Fibroblast of peridontal ligament (primary cell): ENCODE results near the gene VPS13D.
A peak's percentile ranks its signal among the peaks of the same experiment; 100 is the strongest.
"Not testable (repeated sequence)": the region's sequence is repeated elsewhere in the genome, so short reads cannot be mapped to it uniquely, and the experiment has no call there.

Source experiments
- DNase-seq: peaks from one replicate; pipeline ENCODE4 v3.0.0-alpha.2; 2010; ENCODE audit errors: extremely low read depth

The VPS13D gene

DNA sequence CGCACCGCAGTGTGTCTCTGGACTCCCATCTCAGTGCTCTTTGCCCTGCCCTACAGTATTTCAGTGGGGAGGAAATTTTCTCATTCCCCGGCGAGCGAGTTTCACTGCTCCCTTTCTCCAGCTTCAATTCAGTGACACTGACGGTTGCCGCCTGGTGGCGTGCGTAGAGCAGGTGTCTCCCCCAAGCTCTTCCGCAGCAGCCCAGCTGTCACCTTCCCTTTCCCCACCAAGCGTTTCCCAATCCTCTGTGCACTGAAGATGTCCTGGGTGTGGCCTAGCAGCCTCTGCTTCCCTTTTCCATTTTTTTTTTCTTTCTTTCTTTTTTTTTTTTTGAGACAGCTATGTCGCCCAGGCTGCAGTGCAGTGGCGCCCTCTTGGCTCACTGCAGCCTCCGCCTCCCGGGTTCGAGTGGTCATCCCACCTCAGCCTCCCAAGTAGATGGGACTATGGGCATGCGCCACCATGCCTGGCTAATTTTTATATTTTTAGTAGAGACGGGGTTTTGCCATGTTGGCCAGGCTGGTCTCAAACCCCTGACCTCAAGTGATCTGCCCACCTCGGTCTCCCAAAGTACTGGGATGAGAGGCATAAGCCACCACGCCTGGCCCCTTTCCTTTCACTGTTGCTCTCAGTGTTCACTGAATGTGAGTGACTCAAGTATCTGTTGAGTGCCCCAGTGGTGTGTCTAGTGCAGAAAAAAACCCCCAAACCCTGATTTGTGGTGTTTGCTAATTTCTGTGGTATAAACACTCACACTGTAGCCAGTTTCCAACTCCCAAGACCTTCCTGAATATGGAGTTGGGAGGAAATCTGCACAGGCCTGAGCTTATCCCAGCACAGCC is 33.0 kb upstream of the VPS13D start:
- peak; percentile 51 for DNase-seq

DNA sequence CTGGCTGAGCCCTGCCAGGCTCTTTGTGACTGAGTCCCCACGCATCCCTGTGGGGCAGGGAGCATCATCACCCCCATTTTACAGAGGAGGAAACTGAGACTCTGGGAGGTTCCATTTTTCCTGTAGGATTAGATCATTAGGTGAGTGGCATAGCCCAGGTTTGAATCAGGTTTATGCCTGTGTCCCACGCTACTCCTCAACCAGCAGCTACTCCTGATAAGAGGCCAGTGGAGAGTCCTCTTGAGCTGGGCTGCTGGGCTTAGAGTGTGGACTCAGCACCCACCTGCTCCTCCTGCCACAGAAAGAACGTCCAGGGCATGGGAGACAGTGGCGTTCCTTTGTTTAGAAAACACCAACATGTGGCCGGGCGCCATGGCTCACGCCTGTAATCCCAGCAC is 32.3 kb upstream of the VPS13D start:
- DNase-seq = no peak

DNA sequence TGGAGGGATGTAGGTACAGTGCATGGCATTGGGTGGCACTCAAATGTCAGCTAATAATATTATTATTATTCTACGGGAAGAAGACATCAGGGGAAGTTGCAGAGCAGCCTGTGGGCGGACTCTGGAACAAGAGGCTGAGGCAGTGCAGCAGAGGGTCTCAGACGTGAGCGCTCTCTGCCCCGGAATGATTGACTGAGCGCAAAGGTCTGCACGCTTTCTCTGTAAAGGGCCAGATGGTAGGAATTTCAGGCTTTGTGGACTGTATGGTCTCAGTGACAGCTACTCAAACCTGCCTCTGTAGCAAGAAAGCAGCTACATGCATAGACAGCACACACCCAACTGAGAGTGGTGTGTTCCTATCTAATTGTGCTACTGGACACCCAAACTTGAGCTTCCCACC is 29.6 kb upstream of the VPS13D start:
- DNase-seq = no peak

DNA sequence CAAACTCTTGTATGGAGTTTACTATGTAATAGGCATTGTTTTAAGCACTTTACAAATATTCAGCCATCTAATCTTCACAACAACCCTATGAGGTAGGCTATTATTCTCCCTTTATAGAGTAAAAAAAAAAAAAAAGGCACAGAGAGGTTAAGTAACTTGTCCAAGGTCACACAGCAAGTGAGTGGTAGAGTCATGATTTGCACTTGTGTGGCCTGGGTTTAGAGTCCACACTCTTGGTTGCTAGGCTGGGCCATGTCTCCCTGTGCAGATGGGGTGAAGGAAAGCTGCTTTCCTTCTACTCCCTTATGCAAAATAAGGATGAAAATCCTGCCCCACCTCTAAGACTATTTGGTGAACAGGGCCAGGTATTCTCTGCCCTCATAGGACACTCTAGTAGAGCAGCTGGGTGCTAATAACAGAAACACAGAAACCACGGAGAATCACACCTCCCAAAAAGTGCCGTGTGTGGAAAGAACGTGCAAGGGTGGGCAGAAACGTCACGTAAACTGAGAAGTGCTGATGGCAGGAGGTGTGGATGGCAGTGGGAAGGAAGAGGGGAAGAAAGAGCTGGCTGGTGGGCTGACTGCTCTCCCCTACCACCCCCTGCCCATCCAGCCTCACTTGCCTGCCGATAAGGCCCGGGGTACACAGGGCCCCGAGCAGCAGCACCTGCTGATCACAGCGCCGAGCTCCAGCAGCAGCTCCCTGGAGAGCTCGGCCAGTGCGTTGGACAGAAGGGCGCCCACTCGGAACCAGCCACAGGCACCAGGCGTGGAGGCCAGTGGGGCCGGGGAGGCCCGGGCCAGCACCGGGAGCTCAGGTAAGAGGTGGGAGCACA is 28.3 kb upstream of the VPS13D start:
- DNase-seq = no peak

DNA sequence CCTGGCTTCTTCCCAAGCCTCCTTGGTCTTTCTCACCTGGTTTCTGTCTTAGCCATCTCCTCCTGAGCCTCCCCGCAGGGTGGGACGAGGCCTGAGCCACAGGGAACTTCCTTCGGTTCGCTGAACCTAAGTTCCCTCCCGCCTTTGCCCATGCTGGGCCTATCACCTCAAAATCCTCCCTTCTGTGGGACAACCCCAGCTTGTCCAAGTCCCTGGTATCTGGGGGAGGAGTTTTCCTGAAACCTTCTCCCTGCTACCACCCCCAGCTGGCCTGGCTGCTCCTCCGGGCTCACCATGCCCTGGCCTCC is 27.7 kb upstream of the VPS13D start:
- DNase-seq = no peak

DNA sequence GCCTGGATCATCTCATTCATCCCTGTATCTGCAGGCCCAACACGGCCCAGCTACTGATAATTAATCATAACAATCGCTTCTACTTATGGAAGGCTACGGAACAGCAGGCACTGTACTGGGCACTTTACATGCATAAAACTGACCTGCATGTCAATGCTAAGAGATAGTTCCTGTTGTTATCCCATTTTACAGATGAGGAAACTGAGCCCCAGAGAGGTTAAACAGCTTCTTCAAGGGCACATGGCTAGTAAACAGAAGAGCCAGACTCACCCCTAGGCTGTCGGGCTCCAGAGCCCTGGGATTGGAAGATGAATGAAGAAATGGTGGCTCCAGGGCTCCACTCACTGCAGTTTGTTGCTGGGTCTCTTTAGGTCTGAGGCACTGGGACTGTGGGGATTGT is 27.3 kb upstream of the VPS13D start:
- no peak for DNase-seq

DNA sequence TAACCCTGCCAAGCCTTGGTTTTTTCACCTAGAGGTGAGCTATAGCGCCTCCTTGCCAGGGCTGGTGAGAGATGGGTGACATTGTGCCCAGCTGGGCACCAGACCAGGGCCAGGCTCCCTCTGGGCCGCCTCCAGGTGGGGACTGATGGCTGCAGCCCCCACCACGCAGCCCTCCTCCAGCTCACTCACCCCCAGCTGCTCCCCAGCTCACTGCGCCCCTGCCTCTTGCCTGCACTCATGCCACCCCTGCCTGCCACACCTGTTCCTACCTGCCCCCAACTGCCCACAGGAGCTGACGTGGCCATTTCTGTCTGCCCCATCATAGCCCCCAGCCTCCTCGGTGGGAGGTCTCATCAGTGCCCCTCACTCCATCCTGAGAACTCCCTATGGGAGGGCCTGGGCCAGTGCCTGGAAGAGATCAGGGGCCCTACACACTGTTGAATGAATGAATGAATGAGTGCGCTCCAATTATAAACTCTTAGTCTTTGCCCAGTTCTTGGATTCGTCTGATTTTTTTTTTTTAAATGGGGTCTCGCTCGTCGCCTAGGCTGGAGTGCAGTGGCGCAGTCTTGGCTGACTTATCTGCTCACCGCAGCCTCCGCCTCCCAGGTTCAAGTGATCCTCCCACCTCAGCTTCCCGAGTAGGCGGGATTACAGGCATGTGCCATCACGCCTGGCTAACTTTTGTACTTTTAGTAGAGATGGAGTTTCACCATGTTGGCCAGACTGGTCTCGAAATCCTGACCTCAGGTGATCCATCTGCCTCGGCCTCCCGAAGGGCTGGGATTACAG is 26.4 kb upstream of the VPS13D start:
- DNase-seq = no peak

DNA sequence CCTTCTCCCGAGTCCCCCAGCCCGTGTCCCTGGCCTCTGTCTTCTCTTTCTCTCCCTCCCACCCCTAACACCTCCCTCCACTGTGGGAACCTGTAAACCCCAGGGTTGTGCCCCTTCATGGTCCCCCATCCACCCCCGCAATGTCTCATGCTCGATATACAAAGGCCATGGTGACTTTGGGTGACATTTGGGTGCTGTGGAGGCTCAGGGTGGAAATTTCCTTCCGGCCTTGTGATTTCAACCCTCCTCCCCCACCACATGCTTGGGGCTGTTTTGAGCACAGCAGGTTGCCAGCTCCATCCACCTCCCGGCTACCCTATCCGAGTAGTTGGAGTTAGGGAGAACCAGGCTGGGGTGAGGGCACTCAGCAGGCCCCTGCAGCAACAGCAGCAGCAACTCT is 25.7 kb upstream of the VPS13D start:
- DNase-seq = no peak

DNA sequence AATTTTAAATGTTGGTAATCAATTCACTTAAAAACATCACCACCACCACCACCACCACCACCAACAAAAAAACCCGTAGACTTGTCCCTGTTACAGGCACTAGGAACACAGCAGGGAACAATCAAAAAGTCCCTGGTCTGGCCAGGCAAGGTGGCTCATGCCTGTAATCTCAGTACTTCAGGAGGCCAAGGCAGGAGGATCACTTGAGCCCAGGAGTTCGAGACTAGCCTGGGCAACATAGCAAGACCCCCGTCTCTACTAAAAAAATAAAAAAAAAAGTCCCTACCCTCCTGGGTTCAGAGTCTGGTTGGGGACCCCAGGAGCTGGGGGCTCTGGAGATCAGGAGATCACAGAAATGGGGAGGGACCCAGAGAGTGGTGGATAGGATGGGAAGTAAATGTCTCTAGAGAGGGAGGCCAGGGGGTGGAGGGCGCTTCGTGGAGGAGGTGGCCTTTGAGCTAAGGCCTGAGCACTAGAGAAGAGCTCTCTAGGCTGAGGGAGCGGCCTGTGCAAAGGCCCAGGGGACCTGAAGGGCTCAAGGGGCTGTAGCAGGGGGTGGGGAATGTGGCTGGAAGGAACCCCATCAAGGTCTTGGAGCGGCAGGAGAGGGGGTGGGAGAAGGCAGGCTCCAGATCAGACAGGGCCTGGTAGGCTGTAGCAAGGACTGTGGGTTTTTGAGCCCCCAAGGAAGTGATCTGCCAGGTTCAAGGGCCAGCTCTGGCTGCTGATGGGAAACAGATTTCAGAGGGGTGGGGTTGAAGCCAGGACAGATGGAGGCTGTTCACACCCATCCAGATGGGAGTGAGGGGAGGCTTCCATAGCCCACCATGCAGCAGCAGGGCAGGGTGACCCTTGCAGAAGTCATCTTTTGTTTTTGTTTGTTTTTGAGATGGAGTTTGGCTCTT is 24.8 kb upstream of the VPS13D start:
- no peak for DNase-seq

DNA sequence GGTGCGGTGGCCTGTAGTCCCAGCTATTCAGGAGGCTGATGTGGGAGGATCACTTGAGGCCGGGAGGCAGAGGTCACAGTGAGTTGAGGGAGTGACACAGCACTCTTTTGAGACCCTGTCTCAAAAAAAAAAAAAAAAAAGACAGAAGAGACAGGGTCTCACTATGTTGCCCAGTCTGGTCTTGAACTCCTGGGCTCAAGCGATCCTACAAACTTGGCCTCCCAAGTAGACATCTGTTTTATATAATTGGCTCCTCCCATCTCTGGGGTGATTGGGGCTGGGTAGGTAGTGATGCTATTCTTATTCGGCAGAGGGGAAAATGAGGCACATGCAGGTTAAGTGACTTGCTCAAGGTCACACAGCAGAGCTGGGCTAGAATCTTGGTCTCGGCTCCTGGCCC is 23.6 kb upstream of the VPS13D start:
- DNase-seq = no peak

DNA sequence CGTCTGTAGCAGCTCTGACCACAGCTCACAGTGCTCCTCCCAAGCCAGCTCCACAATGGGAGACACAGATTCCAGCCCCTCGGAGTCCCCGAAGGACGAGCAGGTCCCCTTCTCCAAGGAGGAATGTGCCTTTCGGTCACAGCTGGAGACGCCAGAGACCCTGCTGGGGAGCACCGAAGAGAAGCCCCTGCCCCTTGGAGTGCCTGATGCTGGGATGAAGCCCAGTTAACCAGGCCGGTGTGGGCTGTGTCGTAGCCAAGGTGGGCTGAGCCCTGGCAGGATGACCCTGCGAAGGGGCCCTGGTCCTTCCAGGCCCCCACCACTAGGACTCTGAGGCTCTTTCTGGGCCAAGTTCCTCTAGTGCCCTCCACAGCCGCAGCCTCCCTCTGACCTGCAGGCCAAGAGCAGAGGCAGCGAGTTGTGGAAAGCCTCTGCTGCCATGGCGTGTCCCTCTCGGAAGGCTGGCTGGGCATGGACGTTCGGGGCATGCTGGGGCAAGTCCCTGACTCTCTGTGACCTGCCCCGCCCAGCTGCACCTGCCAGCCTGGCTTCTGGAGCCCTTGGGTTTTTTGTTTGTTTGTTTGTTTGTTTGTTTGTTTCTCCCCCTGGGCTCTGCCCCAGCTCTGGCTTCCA is 22.9 kb upstream of the VPS13D start:
- no peak for DNase-seq

DNA sequence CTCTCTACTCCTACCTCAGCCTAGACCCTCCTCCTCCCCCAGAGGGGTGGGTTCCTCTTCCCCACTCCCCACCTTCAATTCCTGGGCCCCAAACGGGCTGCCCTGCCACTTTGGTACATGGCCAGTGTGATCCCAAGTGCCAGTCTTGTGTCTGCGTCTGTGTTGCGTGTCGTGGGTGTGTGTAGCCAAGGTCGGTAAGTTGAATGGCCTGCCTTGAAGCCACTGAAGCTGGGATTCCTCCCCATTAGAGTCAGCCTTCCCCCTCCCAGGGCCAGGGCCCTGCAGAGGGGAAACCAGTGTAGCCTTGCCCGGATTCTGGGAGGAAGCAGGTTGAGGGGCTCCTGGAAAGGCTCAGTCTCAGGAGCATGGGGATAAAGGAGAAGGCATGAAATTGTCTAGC is 21.6 kb upstream of the VPS13D start:
- no peak for DNase-seq

DNA sequence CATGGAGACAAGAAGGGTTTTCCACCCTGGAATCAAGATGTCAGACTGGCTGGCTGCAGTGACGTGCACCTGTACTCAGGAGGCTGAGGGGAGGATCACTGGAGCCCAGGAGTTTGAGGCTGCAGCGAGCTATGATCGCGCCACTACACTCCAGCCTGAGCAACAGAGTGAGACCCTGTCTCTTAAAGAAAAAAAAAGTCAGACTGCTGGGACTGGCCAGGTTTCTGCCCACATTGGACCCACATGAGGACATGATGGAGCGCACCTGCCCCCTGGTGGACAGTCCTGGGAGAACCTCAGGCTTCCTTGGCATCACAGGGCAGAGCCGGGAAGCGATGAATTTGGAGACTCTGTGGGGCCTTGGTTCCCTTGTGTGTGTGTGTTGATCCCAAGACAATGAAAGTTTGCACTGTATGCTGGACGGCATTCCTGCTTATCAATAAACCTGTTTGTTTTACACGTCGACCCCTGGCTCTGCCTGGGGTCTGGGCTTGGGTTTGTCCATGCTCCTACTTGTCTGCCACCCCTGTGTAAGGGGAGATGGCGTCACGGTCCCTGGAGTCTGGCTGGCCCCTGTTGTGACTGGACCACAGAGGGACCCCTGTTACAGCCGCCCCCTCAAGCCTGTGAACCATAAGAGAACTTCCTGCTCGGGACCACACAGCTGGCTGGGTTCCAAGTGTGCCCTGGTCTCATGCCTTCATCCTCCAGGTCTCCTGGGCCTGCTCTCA is 20.9 kb upstream of the VPS13D start:
- DNase-seq = peak; percentile 83

DNA sequence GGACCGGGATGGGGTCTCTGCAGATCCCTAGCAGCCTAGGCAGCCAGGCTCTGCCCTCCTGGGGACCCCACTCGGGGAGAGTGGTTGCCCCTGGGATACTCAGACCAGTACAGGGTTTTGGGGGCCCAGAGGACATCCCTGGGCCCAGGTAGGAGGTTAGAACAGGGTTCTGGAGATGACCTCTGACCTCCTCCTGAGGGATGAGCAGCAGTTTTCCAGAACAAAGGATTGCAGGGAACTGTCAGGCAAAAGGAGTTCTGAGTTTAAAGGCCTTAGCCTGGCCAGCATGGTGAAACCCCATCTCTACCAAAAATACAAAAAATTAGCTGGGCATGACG is 20.4 kb upstream of the VPS13D start:
- DNase-seq = no peak

DNA sequence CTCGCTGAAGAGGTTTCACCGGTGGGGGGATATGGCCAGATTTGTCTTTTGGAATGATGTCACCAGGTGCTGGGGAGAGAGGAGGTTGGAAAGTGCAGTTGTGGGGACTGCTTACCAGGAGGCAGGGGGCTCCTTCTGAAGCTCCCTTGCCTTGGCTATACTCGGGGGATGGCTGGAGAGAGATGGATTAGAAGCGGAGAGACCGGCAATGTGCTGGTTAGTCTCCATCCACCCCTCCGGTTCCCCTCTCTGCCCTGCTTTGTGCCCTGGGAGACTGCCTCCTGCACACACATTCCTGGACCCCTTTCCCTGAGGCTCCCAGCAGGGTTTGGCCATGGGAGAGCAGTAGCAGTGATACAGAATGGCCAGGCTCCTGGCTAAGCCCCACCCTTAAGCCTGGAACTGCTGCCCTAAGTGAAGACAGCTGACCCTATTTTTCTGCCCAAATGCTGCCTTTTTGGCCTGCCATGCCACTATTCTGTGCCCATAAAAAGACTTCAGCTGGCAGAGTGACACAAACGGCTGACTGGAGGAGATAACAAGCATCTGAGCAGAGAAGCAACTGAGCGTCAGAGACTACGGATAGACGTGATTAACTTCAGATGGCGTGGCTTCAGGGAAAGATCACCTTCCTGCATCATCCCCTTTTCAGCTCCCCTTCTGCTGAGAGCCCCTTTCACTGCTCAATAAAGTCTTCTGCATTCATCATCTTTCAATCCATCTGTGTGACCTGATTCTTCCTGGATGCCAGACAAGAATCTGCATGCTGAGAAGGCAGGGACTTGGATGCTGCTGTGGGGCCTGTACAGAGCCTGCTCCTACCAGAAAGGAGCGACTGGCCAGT is 14.5 kb upstream of the VPS13D start:
- DNase-seq = no peak

DNA sequence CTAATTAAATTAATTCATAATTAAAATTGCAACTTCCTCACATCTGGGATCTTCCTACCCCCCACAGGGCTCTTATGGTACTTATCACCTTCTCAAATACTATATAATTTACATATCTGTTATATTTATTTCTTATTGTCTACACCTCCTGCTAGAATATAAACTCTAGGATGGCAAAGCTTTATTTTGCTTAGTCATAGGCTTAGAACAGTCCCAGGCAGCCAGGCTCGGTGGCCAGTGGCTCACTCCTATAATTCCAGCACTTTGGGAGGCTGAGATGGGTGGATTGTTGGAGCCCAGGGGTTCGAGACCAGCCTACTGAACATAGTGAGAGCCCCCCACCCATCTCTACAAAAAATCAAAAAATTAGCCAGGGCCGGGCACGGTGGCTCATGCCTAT is 10.0 kb upstream of the VPS13D start:
- DNase-seq = no peak

DNA sequence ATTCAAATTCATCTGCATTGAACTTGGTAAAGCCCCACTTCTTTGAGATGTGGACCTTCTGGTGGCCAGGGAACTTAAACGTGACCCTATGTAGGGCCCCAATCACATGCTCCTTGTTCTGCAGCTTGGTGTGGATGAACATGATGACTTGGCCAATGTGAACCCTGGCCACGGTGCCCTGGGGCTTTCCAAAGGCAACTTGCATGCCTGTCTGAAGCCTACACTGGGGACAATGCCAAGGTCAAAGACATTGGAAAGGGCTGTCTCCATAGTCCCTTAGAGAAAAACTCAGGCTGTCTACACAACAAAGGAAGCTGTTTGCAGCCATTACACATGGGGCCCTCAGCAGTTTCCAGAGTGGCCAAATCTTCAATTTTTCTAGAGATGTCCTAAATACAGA is 8.9 kb upstream of the VPS13D start:
- DNase-seq = no peak

DNA sequence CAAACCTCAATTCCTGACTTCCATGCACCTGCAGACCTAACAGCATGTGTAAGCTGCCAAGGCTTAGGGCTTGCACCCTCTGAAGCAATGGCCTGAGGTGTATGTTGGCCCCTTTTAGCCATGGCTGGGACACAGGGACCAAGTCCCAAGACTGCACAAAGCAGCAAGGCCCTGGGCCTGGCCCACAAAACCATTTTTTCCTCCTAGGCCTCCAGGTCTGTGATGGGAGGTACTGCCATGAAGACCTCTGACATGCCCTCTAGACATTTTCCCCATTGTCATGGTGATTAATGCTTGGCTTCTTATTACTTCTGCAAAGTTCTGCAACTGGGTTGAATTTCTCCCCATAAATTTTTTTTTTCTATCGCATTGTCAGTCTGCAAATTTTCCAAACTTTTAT is 7.1 kb upstream of the VPS13D start:
- DNase-seq = not testable (repeated sequence)

DNA sequence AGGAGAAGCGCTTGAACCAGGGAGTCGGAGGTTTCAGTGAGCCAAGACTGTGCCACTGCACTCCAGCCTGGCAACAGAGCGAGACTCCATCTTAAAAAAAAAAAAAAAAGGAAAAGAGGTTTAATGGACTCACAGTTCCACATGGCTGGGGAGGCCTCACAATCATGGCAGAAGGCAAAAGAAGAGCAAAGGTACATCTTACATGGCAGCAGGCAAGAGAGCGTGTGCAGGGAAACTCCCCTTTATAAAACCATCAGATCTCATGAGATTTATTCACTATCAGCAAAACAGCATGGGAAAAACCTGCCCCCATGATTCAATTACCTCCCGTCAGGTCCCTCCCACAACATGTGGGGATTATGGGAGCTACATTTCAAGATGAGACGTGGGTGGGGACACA is 5.7 kb upstream of the VPS13D start:
- not testable (repeated sequence) for DNase-seq

DNA sequence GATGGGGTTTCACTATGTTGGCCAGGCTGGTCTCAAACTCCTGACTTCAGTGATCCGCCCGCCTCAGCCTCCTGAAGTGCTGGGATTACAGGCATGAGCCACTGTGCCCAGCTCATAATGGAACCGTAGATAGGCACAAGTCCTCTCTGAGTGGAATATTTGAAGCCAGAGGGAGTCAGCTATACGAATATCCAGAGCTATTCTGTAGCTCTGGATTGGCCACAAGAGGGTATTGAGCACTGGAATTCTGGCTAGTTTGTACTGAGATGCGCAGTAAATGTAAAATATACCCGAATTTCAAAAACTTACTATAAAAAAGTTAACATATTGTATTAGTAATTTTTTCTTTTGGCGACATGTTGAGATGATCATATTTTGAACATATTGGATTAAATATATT is 851 bp upstream of the VPS13D start:
- DNase-seq = no peak
